Spinal cord (tissue), 10 donors: ENCODE data around the gene PBLD. TPM values are rescaled to one million over a fixed set of nuclear protein-coding genes. Genes with fewer than 3 reads are reported as not detected.
"Not testable (repeated sequence)": the region's sequence is repeated elsewhere in the genome, so short reads cannot be mapped to it uniquely, and the experiment has no call there.

Source experiments
- DNase-seq, 6 donors: peaks; one replicate each; pipeline versions ENCODE4 v3.0.0 to v3.0.0-alpha.2; 2013 to 2015; ENCODE audit warnings: low spot score in 6 of 6, low read depth in 4 of 6
- H3K27ac ChIP-seq: one replicate; pipeline ENCODE4 v1.5.1; 2013; ENCODE audit warnings: low read depth, low read length, control low read depth
- H3K27me3 ChIP-seq: one replicate; pipeline ENCODE4 v1.6.1; 2013; ENCODE audit warnings: low read length; ENCODE audit not compliant: control insufficient read depth, insufficient read depth
- H3K36me3 ChIP-seq: one replicate; pipeline ENCODE4 v1.6.1; 2013; ENCODE audit warnings: low read length; ENCODE audit not compliant: control insufficient read depth, insufficient read depth
- H3K4me1 ChIP-seq: one replicate; pipeline ENCODE4 v1.6.1; 2013; ENCODE audit warnings: low read length; ENCODE audit not compliant: control insufficient read depth, insufficient read depth
- H3K4me3 ChIP-seq: one replicate; pipeline ENCODE4 v1.5.1; 2013; ENCODE audit warnings: low read depth, low read length, control low read depth
- H3K9me3 ChIP-seq: one replicate; pipeline ENCODE4 v1.6.1; 2013; ENCODE audit warnings: low read length; ENCODE audit not compliant: control insufficient read depth, insufficient read depth
- WGBS: methylation state at CpG from one replicate; pipeline ENCODE4 v1.1.5; 2013; ENCODE audit warnings: missing lambda C conversion rate; ENCODE audit not compliant: insufficient coverage; 5-methylcytosine and 5-hydroxymethylcytosine counted together
- polyA plus RNA-seq, 2 donors: library from polyadenylated mRNA; unstranded; fragments of 120-200 nt; gene quantifications; one replicate each; pipeline ENCODE4 v1.2.1, GENCODE V29; 2013; ENCODE audit not compliant: insufficient read length in 2 of 2
- total RNA-seq, 2 donors: library from RNA; depleted of rRNA in 1 of 2; stranded (reverse); fragments of 120-200 nt in 1 of 2; fragments of >200 nt in 1 of 2; gene quantifications; one replicate each; pipeline versions ENCODE4 v1.2.3 to v1.2.4, GENCODE V29; 2013 to 2014
- donor health status: healthy.

Gene PBLD
- total and polyA plus RNA-seq, 4 donors, result 7.9 to 16.9 (median 12.5) TPM

DNA sequence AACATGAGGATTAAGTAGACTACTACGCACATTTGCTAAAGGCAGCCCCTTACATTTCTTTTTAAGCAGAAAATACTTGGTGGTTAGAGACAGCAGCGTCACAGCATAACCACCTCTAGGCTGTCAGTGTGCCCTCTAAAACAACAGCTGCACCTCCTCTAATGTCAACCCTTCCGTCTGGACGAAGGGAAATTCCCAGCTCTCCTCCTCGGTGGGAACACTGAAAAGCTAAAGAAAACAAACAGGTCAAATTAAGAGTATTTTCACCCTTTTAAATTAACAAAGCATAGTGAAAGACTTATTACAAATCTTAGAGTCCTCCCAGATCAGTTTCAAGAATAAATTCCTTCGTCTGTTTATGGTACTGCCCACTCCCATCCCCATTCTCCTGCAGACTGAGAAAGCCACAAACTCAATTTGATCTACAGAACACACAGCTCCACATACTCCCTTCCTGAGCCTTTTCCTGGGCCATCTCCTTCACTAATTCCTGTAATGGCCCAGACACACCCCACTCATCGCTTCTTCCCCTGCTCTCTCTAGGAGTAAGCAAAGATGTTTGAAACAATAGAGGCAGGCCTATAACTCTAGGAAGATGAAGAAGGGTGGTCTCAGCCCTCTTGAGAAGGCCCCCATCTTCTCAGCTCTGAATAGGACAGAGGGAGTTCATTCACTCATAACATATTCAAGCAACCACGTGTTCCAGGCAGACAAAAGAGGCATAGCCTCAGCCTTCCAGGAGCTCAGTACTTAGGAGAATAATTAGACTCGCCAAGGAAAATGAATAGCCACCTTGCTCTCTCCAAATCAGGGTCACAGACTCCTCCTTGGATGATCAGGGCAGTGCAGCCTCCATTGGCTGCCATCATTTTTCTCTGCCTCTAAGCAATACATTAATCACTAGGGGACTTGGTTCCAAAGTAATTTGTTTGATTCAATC is 48.4 kb downstream of the PBLD start:
- WGBS, result 89% methylated on average over 5 of the region's 9 CpGs
- no peaks in the 10 kb centered on the region for H3K4me1 ChIP-seq
- no peak overlapping the region for H3K27ac ChIP-seq
- no peak overlapping the region for H3K4me3 ChIP-seq
- DNase-seq, result no peak
- no peaks in the 10 kb centered on the region for H3K27me3 ChIP-seq
- H3K9me3 ChIP-seq, result no peaks in the 10 kb centered on the region
- H3K36me3 ChIP-seq, result peaks cover 5% of the 10 kb centered on the region

DNA sequence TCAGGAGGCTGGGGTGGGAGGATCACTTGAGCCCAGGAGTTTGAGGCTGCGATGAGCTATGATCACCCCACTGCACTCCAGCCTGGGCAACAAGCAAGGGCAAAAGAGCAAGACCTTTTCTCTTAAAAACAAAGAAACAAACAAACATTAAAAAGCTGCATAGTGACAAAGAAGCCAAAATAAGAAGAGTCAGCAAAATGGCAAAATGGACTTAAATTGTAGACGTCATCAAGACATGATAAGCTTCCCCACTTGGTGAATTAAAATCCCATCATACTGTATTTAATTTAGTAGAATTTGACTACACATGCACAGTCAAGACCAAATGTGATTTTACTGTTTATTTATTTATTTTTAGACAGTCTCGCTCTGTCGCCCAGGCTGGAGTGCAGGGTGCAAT is 52.0 kb downstream of the PBLD start:
- Histone ChIP-seq H3K27me3 (no peaks in the 10 kb centered on the region), H3K4me3 (no peak overlapping the region), H3K9me3 (peaks cover 1% of the 10 kb centered on the region), H3K27ac (no peak overlapping the region), H3K4me1 (no peaks in the 10 kb centered on the region), H3K36me3 (peaks cover 3% of the 10 kb centered on the region)
- 100% methylated on average over 1 of the region's 4 CpGs for WGBS
- DNase-seq, result no peak

DNA sequence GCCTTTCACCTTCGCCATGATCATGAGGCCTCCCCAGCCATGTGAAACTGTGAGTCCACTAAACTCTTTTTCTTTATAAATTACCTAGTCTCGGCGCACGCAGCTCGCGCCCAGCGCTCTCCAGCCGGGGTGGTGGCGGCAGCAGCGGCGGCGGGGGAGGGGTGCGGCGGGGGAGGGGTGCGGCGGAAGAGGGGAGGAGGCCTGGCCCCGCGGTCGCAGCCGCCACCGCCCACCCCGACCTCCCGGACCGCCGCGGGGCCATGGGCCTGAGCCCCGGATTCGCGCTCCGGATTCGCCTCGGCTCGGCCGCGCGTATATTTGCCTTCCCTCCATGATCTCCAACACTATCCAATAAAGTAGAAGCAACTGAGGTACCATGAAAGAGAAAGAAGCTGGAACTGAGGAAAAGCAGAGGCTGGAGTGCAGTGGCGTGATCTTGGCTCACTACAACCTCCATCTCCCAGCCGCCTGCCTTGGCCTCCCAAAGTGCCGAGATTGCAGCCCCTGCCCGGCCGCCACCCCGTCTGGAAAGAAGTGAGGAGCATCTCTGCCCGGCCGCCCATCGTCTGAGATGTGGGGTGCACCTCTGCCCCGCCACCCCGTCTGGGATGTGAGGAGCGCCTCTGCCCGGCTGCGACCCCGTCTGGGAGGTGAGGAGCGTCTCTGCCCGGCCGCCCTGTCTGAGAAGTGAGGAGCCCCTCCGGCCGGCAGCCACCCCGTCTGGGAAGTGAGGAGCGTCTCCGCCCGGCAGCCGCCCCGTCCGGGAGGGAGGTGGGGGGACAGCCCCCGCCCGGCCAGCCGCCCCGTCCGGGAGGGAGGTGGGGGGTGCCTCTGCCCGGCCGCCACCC is 53.6 kb downstream of the PBLD start:
- not testable (repeated sequence) for H3K36me3 ChIP-seq, H3K4me1 ChIP-seq, H3K9me3 ChIP-seq, H3K4me3 ChIP-seq, DNase-seq, H3K27me3 ChIP-seq, H3K27ac ChIP-seq
- 98% methylated on average over 45 of the region's 70 CpGs for WGBS

DNA sequence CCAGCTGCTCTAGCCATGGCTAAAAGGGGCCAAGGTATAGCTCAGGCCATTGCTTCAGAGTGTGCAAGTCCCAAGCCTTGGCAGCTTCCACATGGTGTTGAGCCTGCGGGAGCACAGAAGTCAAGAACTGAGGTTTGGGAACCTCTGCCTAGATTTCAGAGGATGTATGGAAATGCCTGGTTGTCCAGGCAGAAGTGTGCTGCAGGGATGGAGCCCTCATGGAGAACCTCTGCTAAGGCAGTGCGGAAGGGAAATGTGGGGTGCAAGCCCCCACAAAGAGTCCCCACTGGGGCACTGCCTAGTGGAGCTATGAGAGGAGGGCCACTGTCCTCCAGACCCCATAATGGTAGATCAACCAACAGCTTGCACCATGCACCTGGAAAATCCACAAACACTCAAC is 54.9 kb downstream of the PBLD start:
- H3K4me3 ChIP-seq, H3K4me1 ChIP-seq, H3K27ac ChIP-seq, H3K27me3 ChIP-seq, H3K36me3 ChIP-seq, H3K9me3 ChIP-seq, DNase-seq: not testable (repeated sequence)
- WGBS, result 94% methylated on average over 2 of the region's 2 CpGs

DNA sequence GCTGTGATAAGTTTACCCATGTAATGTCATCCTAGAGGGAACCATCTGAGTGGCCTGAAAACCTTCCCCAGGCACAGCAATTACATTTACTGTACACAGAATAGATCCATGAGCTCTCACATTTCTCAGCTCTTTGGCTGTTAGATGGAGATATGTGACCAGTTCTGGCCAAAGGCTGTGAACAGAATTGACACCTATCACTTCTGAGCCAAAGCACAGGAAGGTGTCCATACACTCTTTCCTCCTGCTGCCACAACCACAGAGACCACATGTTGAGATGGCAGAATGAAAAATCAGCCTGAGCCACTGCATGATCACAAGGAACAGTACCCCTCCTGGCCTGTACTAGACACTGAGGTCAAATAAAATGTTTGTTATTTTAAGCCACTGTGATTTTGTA is 56.5 kb downstream of the PBLD start:
- Histone ChIP-seq H3K27me3 (no peaks in the 10 kb centered on the region), H3K36me3 (no peaks in the 10 kb centered on the region), H3K27ac (no peak overlapping the region), H3K4me1 (no peaks in the 10 kb centered on the region), H3K4me3 (no peak overlapping the region), H3K9me3 (peaks cover 1% of the 10 kb centered on the region)
- DNase-seq, result no peak

DNA sequence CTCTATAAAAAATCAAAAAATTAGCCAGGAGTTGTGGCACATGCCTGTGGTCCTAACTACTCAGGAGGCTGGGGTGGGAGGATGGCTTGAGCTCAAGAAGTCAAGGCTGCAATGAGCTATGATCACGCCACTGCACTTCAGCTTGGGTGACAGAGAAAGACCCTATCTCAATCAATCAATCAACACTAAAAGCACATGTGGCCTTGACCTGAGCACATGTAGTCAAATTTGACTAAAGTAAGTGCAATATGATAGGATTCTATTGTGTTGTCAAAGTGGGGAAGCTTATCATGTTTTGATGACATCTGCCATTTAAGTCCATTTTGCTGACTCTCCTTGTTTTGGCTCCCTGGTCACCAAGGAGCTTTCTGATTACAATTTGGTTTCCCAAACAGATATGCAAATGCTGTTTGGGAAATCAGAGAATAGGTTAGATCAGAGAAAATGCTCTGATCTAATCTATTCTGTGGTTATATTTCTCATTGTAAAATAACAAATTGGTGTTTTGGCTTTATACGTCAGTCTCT is 57.1 kb downstream of the PBLD start:
- DNase-seq, result no peak
- no CpG with 5 or more reads among the region's 2 CpGs for WGBS
- Histone ChIP-seq H3K4me3 (no peak overlapping the region), H3K9me3 (peaks cover 1% of the 10 kb centered on the region), H3K27me3 (no peaks in the 10 kb centered on the region), H3K4me1 (no peaks in the 10 kb centered on the region), H3K27ac (no peak overlapping the region), H3K36me3 (no peaks in the 10 kb centered on the region)

DNA sequence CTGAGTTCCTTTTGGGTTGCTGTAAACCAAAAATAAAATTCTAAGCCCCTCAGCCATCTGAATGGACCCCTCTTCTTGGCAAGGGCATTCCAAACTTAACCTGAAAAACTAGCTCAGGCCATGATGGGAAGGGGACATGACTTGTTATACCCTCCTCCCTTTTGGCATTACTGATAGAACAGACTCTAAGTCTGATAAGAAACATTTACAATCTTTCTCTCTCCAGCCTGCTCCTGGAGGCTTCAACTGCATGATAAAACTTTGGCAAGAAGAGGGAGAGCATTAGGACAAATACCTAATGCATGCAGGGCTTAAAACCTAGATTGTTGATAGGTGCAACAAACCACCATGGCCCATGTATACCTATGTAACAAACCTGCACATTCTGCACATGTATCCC is 59.9 kb downstream of the PBLD start:
- H3K27me3 ChIP-seq, result no peaks in the 10 kb centered on the region
- H3K4me3 ChIP-seq, result no peak overlapping the region
- H3K9me3 ChIP-seq, result no peaks in the 10 kb centered on the region
- no peaks in the 10 kb centered on the region for H3K36me3 ChIP-seq
- no peak for DNase-seq
- no peaks in the 10 kb centered on the region for H3K4me1 ChIP-seq
- no peak overlapping the region for H3K27ac ChIP-seq

DNA sequence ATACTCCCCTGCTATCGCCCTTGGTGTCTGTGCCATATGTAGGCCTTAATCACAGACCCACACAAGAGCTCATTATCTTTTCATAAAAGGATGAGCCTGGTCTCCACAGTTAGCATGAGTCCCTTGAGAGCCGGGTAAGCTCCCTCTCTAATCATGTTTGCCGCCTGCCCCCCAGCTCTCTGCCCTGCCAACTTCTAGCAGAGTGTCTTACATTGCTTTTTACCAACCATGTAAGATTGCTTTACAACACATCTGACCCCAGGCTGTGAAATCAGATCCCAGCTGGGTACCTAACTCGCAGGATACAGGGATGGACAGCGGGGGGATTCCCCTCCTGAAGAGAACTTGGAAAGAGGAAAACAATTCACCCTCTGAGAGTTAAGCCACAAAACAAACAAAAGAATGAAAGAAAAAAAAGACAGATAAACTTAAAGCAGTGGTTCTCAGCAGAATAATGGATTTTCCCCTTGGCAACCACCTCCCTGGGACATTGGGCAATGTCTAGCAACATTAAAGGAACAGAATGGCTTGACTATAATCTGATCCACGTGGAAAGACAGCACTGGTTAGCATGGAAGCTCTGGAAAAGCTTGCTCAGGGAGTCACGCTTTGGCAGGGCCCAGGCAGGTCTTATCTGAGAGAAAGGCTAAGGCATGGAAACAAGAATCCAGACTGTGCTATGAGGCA is 61.4 kb downstream of the PBLD start:
- WGBS, result 21% methylated on average over 5 of the region's 7 CpGs
- H3K36me3 ChIP-seq, result no peaks in the 10 kb centered on the region
- no peak overlapping the region for H3K27ac ChIP-seq
- DNase-seq, result peak in 4 of 6 donors; percentile 7 to 89 (median 28)
- H3K4me3 ChIP-seq, result no peak overlapping the region
- no peaks in the 10 kb centered on the region for H3K27me3 ChIP-seq
- H3K9me3 ChIP-seq, result no peaks in the 10 kb centered on the region
- H3K4me1 ChIP-seq, result no peaks in the 10 kb centered on the region

DNA sequence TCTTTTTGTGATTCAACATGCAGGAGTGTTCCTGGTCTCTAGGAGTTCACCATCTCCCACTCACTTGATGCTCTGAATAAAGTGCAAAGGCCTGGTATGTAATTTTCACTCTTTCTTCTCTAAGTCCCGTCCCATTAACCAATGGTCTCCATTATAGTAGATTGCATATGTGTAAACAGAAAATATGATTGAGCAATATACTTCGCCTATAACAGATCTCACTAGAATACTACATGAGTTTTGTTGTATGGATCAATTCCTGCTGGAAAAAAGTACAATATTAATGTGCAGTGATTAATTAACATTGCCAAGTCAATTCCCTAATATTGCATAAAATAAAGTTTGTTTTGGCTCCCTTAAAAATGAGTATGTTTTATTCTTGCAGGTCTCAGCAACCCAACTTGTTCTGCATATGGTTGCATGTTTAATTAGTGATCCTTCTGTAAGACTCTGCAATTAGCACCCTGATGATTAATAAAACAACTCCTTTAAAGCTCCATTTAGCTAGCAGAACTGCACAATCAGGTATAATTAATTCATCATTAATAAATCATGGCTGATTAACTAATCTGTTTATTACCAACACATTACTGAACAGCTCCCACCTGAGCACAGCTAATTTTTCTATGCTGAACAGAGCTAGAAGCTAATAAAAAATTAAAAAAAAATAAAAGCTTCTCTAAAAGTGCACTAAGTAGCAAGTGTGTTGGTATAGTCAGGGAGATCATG is 63.0 kb downstream of the PBLD start:
- peak in 2 of 6 donors; percentile 28 to 92 for DNase-seq
- no peak overlapping the region for H3K4me3 ChIP-seq

More for the DNA sequence above, 63.0 kb downstream of the PBLD start:
- H3K36me3 ChIP-seq, result no peaks in the 10 kb centered on the region
- H3K9me3 ChIP-seq, result no peaks in the 10 kb centered on the region
- H3K4me1 ChIP-seq, result no peaks in the 10 kb centered on the region
- no peaks in the 10 kb centered on the region for H3K27me3 ChIP-seq
- no peak overlapping the region for H3K27ac ChIP-seq
- no CpG with 5 or more reads among the region's 2 CpGs for WGBS
